ENCODE measurements around the gene TRPV5.

GRCh38 chr7:142887282-142888015 is 46.1 kb downstream of the TRPV5 start:
- TF ChIP-seq EZH2 (IDR thresholded peaks at IDR 0.05; ENCODE audit: insufficient read depth, poor library complexity, severe bottlenecking) (no peak), EZH2phosphoT487 (IDR thresholded peaks at IDR 0.05; ENCODE audit: insufficient read depth, low read depth) (no peak)
